ENCODE results near the gene SLC6A19.
A peak's percentile ranks its signal among the peaks of the same experiment; 100 is the strongest.

SLC6A19 gene

GRCh38 chr5:1245905-1246576 is 44.6 kb downstream of the SLC6A19 start:
- DNase-seq (ENCODE audit: low read depth): no peak

GRCh38 chr5:1246711-1247431 is 45.5 kb downstream of the SLC6A19 start:
- DNase-seq (ENCODE audit: low read depth): no peak

- DNase-seq (ENCODE audit: low read depth): no peak
These were observed 46.4 kb downstream of the SLC6A19 start for GRCh38 chr5:1247811-1248210.

GRCh38 chr5:1249366-1250280 is 48.2 kb downstream of the SLC6A19 start:
- no peak for DNase-seq (ENCODE audit: low read depth)

- no peak for DNase-seq (ENCODE audit: low read depth)
These were observed 50.5 kb downstream of the SLC6A19 start for GRCh38 chr5:1251678-1252580.

- DNase-seq (ENCODE audit: low read depth): no peak
These were observed 51.3 kb downstream of the SLC6A19 start for GRCh38 chr5:1252681-1253080.

- DNase-seq (ENCODE audit: low read depth): no peak
These were observed 52.2 kb downstream of the SLC6A19 start for GRCh38 chr5:1253456-1254105.

- DNase-seq (ENCODE audit: low read depth): no peak
These were observed 52.8 kb downstream of the SLC6A19 start for GRCh38 chr5:1254196-1254595.

- peak; percentile 18 for DNase-seq (ENCODE audit: low read depth)
These were observed 53.7 kb downstream of the SLC6A19 start for GRCh38 chr5:1255081-1255561.

GRCh38 chr5:1256776-1257175 is 55.4 kb downstream of the SLC6A19 start:
- DNase-seq (ENCODE audit: low read depth): no peak

- DNase-seq (ENCODE audit: low read depth): no peak
These were observed 56.0 kb downstream of the SLC6A19 start for GRCh38 chr5:1257363-1257762.

GRCh38 chr5:1257841-1258240 is 56.4 kb downstream of the SLC6A19 start:
- DNase-seq (ENCODE audit: low read depth): no peak

- DNase-seq (ENCODE audit: low read depth): no peak
These were observed 58.5 kb downstream of the SLC6A19 start for GRCh38 chr5:1259806-1260480.

GRCh38 chr5:1261643-1262042 is 60.2 kb downstream of the SLC6A19 start:
- no peak for DNase-seq (ENCODE audit: low read depth)

- no peak for DNase-seq (ENCODE audit: low read depth)
These were observed 61.0 kb downstream of the SLC6A19 start for GRCh38 chr5:1262381-1262780.

- DNase-seq (ENCODE audit: low read depth): no peak
These were observed 62.8 kb downstream of the SLC6A19 start for GRCh38 chr5:1264211-1264610.

- no peak for DNase-seq (ENCODE audit: low read depth)
These were observed 63.6 kb downstream of the SLC6A19 start for GRCh38 chr5:1265026-1265425.

GRCh38 chr5:1265461-1266455 is 64.4 kb downstream of the SLC6A19 start:
- no peak for DNase-seq (ENCODE audit: low read depth)

GRCh38 chr5:1266791-1267190 is 65.4 kb downstream of the SLC6A19 start:
- no peak for DNase-seq (ENCODE audit: low read depth)

Data from stimulated activated CD4-positive, alpha-beta T cell treated with anti-CD3 and anti-CD28 coated beads, Interleukin-2, amount 100 ng/mL, for 4 hours (primary cell).